NCI-H1105 treated with DMSO at 0.1 percent for 48 hours (cell line): ENCODE measurements around the gene IL4.
"Not testable (repeated sequence)": the region's sequence is repeated elsewhere in the genome, so short reads cannot be mapped to it uniquely, and the experiment has no call there.

ENCODE experiments used
- DNase-seq: peaks from one replicate; lab custom pipeline; 2025; lab: John Stamatoyannopoulos, UW

Gene IL4

GRCh38 chr5:132673939-132674630 is at the start of gene IL4:
Gene IL4, plus strand, starts transcription at chr5:132673989. Its CDS starts 62 bp downstream, at chr5:132674051.
- no peak for DNase-seq

DNA sequence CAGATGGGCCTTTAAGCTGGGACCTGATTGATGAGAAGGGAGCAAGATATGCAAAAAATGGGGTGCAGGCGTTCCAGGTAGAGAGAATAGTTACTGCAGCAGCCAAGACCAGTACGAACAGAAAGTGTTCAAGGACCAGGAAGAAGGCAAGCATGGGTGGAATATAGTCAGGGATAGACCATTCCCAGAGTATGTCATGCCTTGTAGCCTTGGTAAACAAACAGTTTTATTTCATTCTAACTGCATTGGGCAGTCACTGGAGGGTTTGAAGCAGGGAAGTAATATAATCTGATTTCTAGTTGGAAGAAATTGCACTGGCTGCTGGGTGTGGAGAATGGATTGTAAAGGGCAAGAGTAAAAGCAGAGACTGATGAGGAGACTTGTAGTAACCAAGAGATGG is 46.3 kb upstream of the IL4 start:
- DNase-seq: no peak

- no peak for DNase-seq
Measured at GRCh38 chr5:132628814-132629213, 45.0 kb upstream of the IL4 start.

- DNase-seq: no peak
Measured at GRCh38 chr5:132629230-132629944, 44.4 kb upstream of the IL4 start.

GRCh38 chr5:132633587-132633986 is 40.2 kb upstream of the IL4 start:
- DNase-seq: not testable (repeated sequence)

DNA sequence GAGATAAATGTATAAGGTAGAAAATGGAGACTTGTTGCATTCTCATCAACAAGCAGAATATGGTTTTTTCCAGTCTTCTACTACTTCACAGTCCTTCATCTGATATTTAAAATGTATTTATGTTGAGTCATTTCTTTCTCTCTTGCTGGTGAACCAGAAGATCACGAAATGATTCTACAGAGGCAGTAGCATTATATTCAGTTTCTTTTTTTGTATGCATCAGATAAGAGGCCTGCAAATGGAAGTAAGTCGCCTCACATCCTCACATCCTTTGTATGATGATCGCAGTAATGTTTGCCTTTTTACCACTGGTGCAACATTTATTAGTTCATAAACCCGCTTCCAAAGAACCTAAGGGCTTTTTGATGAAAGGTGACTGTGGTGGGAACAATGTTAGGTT is 37.9 kb upstream of the IL4 start:
- no peak for DNase-seq

DNA sequence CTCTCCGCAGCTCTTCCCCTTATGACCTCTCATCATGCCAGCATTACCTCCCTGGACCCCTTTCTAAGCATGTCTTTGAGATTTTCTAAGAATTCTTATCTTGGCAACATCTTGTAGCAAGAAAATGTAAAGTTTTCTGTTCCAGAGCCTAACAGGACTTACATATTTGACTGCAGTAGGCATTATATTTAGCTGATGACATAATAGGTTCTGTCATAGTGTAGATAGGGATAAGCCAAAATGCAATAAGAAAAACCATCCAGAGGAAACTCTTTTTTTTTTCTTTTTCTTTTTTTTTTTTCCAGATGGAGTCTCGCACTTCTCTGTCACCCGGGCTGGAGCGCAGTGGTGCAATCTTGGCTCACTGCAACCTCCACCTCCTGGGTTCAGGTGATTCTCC is 36.5 kb upstream of the IL4 start:
- no peak for DNase-seq

- no peak for DNase-seq
Measured at GRCh38 chr5:132639706-132640130, 34.1 kb upstream of the IL4 start.

DNA sequence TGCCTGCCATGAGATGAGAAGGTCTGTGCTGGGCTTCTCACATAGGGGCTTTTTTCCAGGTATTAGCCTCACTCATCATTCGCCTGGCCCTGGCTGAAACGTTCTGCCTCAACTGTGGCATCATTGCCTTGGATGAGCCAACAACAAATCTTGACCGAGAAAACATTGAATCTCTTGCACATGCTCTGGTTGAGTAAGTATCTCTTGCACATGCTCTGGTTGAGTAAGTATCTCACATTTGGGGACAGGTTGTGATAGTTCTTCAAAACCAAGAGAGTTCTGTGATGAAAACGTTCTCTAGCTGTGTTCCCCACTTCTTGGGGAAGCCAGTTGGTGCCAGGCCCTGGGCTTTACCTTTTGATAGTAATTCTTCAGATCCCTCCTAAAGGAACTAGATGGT is 33.2 kb upstream of the IL4 start:
- no peak for DNase-seq

DNA sequence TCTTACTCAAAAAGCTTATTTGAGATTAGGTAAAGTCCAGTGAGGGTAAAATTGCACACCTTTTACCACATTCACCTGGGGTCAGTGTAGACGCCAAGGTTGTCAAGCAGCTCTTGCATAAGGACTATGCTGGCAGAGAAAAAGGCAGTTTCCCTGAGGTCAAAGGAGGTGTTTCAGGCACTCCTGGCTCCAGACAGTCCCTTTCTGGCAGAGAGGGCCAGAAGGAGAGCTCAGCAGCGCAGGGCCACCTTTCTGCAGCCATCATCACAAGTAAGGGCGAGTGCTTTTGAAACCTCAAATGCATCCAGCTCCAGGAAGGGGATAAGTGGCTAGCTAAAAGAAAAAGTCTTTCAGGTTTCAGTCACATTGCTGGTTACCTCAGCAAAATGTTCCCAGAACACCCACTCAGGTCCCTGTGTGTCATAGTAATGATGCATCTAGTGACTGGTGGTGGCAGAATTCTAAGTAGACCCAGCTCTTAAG is 32.5 kb upstream of the IL4 start:
- no peak for DNase-seq

GRCh38 chr5:132641841-132642240 is 31.9 kb upstream of the IL4 start:
- DNase-seq: no peak

DNA sequence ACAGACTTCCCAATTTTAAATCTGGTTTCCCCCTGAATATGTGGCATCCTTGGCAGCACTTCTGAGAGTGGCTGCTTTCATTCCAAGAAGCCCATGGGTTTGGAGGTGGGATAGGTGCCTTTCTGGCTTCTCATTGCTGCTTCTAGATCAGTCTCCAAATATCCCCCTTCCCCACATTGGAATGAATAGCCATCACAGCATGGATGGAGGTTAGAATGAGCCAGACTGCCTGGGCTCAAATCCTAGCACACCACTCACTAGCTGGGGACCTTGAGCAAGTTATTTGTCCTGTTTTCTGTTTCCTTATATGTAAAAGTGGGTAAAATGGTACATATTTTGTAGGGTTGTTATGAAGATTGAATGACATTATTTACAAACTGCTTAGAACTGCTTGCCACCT is 29.6 kb upstream of the IL4 start:
- DNase-seq: no peak

DNA sequence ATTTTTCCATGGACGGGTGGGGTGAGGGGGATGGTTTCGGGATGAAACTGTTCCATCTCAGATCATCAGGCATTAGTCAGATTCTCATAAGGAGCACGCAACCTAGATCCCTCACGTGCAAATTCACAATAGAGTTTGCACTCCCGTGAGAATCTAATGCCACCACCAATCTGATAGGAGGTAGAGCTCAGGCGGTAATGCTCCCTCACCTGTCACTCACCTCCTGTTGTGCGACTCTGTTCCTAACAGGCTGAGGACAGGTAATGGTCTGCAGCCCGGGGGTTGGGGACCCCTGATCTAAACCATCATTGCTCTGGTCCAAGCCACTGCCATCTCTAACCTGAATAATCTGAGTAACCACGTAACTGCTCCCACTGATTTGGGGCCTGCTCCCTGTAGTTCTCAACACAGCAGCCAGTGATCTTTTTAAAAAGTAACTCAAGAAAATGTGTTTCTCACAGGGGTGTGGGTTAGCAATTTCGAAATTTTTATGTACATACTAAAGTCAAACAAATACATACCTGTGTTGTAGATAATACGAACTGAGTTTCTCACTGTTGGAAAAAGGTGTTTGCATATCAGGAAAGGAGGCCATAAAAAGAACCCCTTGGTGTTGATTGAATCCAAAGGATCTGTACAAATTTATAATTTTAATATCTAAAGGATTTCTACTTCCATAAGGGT is 27.1 kb upstream of the IL4 start:
- no peak for DNase-seq

DNA sequence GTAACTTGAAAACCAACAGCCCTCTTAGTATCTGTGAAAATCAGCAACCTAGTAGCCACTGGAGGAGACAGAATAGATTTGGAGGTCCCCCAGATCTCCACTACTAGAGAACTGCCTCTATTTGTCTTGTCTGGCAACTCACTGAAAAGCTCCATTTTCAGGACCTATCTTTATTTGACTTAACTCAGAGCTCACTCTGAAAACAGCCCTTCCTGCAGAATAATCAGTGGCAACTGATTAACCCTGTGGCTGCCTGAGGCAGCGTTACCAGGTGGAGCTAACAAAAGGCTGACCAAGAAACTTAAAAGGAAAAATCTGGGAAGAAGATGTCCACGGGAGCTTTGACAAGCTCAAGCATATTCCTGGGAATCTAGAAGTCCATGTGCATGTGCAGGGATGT is 26.3 kb upstream of the IL4 start:
- no peak for DNase-seq

GRCh38 chr5:132648355-132648754 is 25.4 kb upstream of the IL4 start:
- DNase-seq: no peak

DNA sequence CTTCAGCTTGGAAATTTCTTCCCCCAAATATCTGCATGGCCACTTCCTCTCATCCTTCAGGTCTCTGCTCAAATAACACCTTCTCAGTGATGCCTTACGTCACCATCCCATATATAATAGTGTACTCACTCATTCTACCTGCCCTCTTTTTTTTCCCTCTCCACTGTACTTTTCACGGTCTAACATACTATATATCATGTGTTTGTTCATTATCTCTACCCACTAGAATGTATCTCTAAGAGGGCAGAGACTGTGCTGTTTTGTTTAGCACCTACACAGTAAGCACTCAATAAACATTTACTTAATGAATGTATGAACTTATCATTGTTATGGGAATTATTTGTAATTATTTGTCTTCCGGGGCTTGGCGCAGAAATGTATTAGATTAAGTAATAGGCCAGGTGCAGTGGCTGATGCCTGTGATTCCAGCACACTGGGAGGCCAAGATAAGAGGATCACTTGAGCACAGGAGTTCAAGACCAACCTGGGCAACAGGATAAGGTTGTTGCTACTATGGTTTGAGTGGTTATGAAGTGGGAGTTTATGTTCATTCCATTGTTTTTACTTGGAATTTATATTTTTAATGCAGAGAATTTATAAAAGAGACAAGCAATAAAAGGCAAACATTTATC is 21.8 kb upstream of the IL4 start:
- DNase-seq: no peak

GRCh38 chr5:132653716-132654115 is 20.1 kb upstream of the IL4 start:
- DNase-seq: no peak

DNA sequence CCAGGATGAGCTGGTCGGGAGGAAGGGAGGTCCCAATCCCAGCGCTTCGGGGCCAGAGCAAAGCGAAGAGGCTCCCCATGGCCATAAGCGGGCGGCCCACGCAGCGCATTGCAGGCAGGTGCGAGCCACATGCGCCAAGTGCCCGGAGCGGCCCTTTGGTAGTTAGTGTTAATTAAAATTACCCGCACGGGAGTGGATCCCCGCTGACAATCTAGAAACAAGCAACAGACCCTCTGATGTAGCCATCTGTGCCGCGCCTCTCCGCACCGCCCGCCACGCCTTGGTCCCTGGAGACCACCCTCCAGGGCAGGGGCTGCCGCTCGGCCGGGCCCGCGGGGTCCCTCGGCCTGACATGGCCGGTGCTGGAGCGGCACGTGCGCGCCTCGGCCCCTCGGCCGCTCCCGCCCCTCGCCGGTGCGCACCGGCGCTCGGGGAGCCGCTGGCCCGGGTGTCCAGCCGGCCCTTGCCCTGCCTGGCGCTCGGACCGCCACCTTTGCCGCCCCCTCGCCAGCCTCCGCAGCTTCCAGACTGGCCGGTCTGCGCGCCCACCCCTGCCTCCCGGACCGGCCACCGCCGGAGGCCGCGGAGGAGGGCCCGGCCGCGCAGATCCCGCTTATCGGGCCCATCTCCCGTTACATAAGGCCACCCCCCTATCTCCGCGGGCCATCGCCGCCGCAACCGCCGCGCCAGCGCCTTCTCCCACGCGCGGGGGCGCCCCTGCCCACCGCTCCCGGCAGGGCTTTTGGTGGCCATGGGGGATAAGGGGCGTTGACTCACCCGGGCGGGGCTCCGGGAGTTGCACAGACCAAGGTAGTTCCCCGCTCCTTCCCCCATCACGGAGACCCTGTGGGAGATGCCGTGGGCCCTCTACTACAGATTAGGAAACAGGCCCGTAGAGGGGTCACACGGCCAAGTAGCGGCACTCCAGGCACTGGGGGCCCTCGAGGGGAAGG is 17.7 kb upstream of the IL4 start:
- DNase-seq: no peak

DNA sequence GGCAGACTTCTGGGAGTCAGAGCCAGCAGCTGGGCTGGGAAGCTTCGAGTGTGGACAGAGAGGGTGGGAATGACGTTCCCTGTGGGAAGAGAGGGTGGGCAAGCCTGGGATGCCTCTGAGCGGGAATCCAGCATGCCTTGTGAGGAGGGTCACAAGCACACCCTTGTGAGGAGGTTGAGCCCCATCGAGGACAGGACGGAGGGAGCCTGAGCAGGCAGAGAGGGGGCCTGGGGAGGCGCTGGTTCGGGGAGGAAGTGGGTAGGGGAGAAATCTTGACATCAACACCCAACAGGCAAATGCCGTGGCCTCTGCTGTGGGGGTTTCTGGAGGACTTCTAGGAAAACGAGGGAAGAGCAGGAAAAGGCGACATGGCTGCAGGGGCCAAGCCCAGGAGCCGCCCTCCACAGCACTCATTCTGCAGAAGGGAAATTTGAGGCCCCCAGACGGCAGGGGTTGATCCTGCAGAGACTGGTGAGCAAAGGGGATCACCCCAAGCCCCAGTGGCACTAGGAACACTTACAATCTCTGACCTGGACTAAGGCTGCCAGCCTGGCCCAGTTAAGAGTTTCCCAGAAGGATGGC is 16.9 kb upstream of the IL4 start:
- no peak for DNase-seq

- no peak for DNase-seq
Measured at GRCh38 chr5:132657676-132658380, 16.0 kb upstream of the IL4 start, which contains the start of gene IL13. Gene IL13, plus strand, starts transcription at chr5:132658173. Its CDS starts 14 bp downstream, at chr5:132658187.
